ENCODE data around the gene PACSIN2.

DNA sequence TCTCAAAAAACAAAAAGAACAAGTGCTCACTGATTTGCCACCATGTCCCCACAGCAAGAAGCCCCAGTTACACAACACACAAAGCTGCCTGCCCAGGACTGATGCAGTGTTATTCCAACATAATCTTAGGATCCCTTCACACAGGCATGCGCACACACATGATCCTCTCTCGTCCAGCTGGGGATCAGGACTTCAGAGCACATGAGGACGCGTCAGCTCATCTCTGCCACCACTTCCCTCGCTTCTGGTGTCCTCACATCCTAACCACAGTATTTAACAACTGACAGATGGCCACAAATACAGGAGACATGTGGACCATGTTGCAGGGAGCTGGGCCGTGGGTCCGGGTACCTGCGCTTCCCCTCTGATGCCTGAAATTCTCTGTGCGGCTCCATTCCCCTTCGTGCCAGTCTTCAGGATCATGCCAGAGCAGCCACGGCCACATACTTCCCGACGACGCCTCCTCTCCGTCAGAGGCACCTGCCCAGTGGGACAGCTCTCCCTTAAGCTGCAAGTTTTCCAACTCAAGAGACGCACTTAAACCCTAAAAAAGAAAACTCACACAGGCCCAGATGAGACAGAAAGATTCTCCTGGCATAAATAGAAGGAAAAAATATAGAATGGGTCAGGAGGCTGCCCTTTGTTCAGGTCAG, 68.3 kb downstream of the PACSIN2 start:
- TF ChIP-seq, protein P1, sequence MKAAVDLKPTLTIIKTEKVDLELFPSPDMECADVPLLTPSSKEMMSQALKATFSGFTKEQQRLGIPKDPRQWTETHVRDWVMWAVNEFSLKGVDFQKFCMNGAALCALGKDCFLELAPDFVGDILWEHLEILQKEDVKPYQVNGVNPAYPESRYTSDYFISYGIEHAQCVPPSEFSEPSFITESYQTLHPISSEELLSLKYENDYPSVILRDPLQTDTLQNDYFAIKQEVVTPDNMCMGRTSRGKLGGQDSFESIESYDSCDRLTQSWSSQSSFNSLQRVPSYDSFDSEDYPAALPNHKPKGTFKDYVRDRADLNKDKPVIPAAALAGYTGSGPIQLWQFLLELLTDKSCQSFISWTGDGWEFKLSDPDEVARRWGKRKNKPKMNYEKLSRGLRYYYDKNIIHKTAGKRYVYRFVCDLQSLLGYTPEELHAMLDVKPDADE (IDR thresholded peaks at IDR 0.05), result no peak
- TF ChIP-seq, protein P2, sequence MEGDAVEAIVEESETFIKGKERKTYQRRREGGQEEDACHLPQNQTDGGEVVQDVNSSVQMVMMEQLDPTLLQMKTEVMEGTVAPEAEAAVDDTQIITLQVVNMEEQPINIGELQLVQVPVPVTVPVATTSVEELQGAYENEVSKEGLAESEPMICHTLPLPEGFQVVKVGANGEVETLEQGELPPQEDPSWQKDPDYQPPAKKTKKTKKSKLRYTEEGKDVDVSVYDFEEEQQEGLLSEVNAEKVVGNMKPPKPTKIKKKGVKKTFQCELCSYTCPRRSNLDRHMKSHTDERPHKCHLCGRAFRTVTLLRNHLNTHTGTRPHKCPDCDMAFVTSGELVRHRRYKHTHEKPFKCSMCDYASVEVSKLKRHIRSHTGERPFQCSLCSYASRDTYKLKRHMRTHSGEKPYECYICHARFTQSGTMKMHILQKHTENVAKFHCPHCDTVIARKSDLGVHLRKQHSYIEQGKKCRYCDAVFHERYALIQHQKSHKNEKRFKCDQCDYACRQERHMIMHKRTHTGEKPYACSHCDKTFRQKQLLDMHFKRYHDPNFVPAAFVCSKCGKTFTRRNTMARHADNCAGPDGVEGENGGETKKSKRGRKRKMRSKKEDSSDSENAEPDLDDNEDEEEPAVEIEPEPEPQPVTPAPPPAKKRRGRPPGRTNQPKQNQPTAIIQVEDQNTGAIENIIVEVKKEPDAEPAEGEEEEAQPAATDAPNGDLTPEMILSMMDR (conservative IDR thresholded peaks at IDR 0.05; ENCODE audit: low read depth in 2 of 2), result no peak
- TF ChIP-seq STAT1 (IDR thresholded peaks at IDR 0.05; ENCODE audit: unreplicated experiment) (no peak), EZH2phosphoT487 (IDR thresholded peaks at IDR 0.05; ENCODE audit: unreplicated experiment) (no peak), POLR2AphosphoS5 (IDR thresholded peaks at IDR 0.05; ENCODE audit: low read depth) (no peak), REST (IDR thresholded peaks at IDR 0.05; ENCODE audit: unreplicated experiment) (no peak)
- TF ChIP-seq, protein P3, sequence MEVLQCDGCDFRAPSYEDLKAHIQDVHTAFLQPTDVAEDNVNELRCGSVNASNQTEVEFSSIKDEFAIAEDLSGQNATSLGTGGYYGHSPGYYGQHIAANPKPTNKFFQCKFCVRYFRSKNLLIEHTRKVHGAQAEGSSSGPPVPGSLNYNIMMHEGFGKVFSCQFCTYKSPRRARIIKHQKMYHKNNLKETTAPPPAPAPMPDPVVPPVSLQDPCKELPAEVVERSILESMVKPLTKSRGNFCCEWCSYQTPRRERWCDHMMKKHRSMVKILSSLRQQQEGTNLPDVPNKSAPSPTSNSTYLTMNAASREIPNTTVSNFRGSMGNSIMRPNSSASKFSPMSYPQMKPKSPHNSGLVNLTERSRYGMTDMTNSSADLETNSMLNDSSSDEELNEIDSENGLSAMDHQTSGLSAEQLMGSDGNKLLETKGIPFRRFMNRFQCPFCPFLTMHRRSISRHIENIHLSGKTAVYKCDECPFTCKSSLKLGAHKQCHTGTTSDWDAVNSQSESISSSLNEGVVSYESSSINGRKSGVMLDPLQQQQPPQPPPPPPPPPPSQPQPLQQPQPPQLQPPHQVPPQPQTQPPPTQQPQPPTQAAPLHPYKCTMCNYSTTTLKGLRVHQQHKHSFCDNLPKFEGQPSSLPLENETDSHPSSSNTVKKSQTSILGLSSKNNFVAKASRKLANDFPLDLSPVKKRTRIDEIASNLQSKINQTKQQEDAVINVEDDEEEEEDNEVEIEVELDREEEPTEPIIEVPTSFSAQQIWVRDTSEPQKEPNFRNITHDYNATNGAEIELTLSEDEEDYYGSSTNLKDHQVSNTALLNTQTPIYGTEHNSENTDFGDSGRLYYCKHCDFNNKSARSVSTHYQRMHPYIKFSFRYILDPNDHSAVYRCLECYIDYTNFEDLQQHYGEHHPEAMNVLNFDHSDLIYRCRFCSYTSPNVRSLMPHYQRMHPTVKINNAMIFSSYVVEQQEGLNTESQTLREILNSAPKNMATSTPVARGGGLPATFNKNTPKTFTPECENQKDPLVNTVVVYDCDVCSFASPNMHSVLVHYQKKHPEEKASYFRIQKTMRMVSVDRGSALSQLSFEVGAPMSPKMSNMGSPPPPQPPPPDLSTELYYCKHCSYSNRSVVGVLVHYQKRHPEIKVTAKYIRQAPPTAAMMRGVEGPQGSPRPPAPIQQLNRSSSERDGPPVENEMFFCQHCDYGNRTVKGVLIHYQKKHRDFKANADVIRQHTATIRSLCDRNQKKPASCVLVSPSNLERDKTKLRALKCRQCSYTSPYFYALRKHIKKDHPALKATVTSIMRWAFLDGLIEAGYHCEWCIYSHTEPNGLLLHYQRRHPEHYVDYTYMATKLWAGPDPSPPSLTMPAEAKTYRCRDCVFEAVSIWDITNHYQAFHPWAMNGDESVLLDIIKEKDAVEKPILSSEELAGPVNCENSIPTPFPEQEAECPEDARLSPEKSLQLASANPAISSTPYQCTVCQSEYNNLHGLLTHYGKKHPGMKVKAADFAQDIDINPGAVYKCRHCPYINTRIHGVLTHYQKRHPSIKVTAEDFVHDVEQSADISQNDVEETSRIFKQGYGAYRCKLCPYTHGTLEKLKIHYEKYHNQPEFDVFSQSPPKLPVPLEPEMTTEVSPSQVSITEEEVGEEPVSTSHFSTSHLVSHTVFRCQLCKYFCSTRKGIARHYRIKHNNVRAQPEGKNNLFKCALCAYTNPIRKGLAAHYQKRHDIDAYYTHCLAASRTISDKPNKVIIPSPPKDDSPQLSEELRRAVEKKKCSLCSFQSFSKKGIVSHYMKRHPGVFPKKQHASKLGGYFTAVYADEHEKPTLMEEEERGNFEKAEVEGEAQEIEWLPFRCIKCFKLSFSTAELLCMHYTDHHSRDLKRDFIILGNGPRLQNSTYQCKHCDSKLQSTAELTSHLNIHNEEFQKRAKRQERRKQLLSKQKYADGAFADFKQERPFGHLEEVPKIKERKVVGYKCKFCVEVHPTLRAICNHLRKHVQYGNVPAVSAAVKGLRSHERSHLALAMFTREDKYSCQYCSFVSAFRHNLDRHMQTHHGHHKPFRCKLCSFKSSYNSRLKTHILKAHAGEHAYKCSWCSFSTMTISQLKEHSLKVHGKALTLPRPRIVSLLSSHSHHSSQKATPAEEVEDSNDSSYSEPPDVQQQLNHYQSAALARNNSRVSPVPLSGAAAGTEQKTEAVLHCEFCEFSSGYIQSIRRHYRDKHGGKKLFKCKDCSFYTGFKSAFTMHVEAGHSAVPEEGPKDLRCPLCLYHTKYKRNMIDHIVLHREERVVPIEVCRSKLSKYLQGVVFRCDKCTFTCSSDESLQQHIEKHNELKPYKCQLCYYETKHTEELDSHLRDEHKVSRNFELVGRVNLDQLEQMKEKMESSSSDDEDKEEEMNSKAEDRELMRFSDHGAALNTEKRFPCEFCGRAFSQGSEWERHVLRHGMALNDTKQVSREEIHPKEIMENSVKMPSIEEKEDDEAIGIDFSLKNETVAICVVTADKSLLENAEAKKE (CRISPR knock-in tag; IDR thresholded peaks at IDR 0.05), result no peak

Data from GM23338 (cell line).